Glutamatergic neuron (in vitro differentiated cells): ENCODE results near the gene LRRC10B. TPM values are rescaled to one million over a fixed set of nuclear protein-coding genes. Genes with fewer than 3 reads are reported as not detected.

Experiments
- DNase-seq: peaks from one replicate; pipeline ENCODE4 v3.0.0; 2022
- H3K27ac Mint-ChIP-seq: one replicate; pipeline ENCODE4 v1.8.0; 2020; ENCODE audit warnings: mild to moderate bottlenecking, mixed read lengths, inconsistent platforms; ENCODE audit not compliant: unreplicated experiment
- H3K27me3 Mint-ChIP-seq: one replicate; pipeline ENCODE4 v1.8.0; 2020; ENCODE audit warnings: mild to moderate bottlenecking, moderate library complexity, mixed read lengths, inconsistent platforms; ENCODE audit not compliant: unreplicated experiment
- H3K36me3 Mint-ChIP-seq: one replicate; pipeline ENCODE4 v1.8.0; 2020; ENCODE audit warnings: mild to moderate bottlenecking, mixed read lengths, inconsistent platforms; ENCODE audit not compliant: unreplicated experiment
- H3K4me1 Mint-ChIP-seq: one replicate; pipeline ENCODE4 v1.8.0; 2020; ENCODE audit warnings: mild to moderate bottlenecking, low read depth, mixed read lengths, inconsistent platforms; ENCODE audit not compliant: unreplicated experiment
- H3K4me3 Mint-ChIP-seq: one replicate; pipeline ENCODE4 v1.8.0; 2020; ENCODE audit warnings: mild to moderate bottlenecking, mixed read lengths, inconsistent platforms; ENCODE audit not compliant: unreplicated experiment
- H3K9me3 Mint-ChIP-seq: one replicate; pipeline ENCODE4 v1.8.0; 2020; ENCODE audit warnings: mild to moderate bottlenecking, moderate library complexity, mixed read lengths, inconsistent platforms; ENCODE audit not compliant: unreplicated experiment
- total RNA-seq: library from RNA; stranded (reverse); fragmentation: NEBNext Ultra II Directional; extraction: Animal tissue kit (Norgen Biotek cat#: 25700); gene quantifications from one replicate; pipeline ENCODE4 v1.2.1, GENCODE V29; 2021; ENCODE audit not compliant: unreplicated experiment
- TF ChIP-seq, protein P1 (sequence below): fragments of 200-600 bp; sonication (generic); IDR thresholded peaks from one replicate; pipeline ENCODE4 v1.5.0; 2021; ENCODE audit not compliant: partially characterized antibody, unreplicated experiment

LRRC10B gene
- total RNA-seq, 1 donor from 2014 or later: 8.2 TPM

DNA sequence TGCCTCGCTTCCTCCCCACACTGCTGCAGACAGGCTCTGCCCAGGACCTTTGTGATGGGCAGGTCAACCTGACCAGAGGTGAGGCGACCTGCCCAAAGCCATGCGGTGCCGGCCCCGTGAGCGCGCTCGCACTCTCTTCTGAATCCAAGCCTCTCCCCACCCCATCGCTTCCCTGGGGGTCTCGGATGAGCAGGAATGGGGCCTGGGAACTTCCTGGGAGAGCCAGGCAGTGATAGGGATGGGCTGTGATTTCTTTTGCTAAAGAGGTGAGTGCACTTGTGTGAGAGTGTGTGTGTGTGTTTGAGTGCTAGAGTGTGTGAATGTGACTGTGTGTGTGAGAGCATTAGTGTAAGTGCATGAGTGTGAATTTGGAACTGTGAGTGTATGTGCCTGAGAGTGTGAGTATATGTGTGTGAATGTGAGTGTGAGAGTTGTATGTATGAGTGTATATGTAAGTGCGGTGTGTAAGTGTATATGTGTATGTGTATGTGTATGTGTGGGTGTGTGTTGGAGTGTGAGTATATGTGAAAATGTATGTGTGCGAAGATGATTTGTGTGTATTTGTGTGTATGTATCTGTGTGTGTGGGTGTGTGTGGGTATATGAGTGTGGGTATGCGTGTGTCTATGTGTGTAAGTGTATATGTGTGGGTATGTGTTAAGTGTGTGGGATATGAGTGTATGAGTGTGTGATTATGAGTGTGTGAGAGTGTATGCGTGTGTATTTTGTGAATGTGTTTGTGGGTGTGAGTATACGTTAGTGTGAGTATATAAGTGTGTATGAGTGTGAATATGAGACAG, 11.7 kb upstream of the LRRC10B start:
- Mint-ChIP-seq H3K4me1 (peaks cover 17% of the 10 kb centered on the region), H3K4me3 (no peak overlapping the region), H3K36me3 (no peaks in the 10 kb centered on the region), H3K27ac (no peak overlapping the region), H3K9me3 (peaks cover 17% of the 10 kb centered on the region), H3K27me3 (peaks cover 7% of the 10 kb centered on the region)
- no peak for DNase-seq
- TF ChIP-seq, protein P1, sequence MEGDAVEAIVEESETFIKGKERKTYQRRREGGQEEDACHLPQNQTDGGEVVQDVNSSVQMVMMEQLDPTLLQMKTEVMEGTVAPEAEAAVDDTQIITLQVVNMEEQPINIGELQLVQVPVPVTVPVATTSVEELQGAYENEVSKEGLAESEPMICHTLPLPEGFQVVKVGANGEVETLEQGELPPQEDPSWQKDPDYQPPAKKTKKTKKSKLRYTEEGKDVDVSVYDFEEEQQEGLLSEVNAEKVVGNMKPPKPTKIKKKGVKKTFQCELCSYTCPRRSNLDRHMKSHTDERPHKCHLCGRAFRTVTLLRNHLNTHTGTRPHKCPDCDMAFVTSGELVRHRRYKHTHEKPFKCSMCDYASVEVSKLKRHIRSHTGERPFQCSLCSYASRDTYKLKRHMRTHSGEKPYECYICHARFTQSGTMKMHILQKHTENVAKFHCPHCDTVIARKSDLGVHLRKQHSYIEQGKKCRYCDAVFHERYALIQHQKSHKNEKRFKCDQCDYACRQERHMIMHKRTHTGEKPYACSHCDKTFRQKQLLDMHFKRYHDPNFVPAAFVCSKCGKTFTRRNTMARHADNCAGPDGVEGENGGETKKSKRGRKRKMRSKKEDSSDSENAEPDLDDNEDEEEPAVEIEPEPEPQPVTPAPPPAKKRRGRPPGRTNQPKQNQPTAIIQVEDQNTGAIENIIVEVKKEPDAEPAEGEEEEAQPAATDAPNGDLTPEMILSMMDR: no peak

DNA sequence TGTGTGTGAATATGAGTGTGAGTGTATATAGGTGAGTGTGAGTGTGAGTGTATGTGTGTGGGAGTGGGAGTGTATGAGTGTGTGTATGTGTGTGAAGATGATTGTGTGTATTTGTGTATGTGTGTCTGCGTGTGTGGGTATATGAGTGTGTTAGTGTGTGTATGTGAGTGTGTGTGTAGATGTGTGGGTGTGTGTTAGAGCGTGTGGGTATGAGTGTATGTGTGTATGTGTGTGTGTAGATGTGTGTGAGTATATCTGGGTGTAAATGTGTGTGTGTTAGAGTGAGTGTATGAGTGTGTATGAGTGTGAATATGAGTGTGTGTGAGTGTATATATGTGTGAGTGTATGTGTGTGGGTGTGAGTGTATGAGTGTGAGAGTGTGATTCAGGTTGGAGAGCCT, 11.1 kb upstream of the LRRC10B start:
- Mint-ChIP-seq H3K4me3 (no peak overlapping the region), H3K27ac (no peak overlapping the region), H3K4me1 (peaks cover 11% of the 10 kb centered on the region), H3K36me3 (no peaks in the 10 kb centered on the region), H3K9me3 (peaks cover 13% of the 10 kb centered on the region), H3K27me3 (peaks cover 4% of the 10 kb centered on the region)
- DNase-seq: no peak
- TF ChIP-seq, protein P1: no peak

DNA sequence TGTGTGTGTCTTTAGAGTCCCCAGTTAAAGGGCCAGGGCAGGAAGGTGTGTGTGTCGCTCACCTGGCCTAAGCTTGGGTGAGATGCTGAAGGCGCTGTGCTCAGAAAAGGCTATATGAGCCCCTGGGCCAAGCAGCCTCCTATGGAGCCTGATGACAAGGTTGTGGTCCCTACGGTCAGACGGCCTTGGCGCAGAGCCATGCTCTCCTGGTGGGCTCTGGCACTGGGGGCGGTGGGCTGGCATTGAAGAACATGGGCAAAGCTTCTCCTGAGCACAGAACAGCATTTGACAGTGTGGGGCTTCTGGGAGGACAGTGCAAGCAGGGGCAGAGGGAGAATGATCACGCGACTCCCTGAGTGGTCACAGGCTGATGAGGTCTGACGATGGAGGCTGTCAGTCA, 10.7 kb upstream of the LRRC10B start:
- peaks cover 13% of the 10 kb centered on the region for H3K9me3 Mint-ChIP-seq
- DNase-seq: no peak
- TF ChIP-seq, protein P1: no peak
- peaks cover 11% of the 10 kb centered on the region for H3K4me1 Mint-ChIP-seq
- no peak overlapping the region for H3K4me3 Mint-ChIP-seq
- peaks cover 4% of the 10 kb centered on the region for H3K27me3 Mint-ChIP-seq
- no peaks in the 10 kb centered on the region for H3K36me3 Mint-ChIP-seq
- no peak overlapping the region for H3K27ac Mint-ChIP-seq

DNA sequence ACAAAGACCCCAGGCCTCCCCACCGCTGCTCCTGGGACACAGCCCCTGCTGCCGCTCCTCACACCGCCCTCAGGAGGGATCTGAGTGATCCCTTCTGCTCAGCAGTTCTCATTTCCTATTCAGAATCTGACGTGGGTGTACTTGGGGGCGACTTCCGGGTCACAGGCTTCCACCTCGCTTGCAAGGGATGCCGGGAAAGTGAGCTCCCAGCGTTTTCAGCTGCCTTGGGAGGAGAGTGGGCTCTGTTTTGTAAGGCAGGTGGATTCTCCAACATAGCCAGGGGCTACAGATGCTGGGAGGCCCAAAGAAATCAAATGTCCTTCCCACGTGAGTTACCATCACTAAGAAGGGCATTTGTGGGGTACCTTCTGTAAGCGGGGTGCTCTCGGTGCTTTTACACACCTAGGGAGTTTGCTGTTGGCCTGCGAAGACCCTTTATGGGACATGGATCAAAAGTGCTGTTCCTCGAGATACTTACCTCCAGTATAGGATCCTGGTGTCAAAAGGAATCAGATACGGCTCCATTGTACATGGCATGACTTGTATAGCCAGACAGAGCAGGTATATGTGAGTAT, 9.7 kb upstream of the LRRC10B start:
- Mint-ChIP-seq H3K27ac (no peak overlapping the region), H3K4me3 (no peak overlapping the region), H3K9me3 (peaks cover 13% of the 10 kb centered on the region), H3K27me3 (peaks cover 4% of the 10 kb centered on the region), H3K36me3 (no peaks in the 10 kb centered on the region), H3K4me1 (peaks cover 11% of the 10 kb centered on the region)
- TF ChIP-seq, protein P1: no peak
- no peak for DNase-seq
